A549 (cell line): ENCODE results near the gene LIPE.

Source experiments
- EP300 ChIP-seq, 2 experiments: fragments of >200 bp; sonication (Bioruptor Twin); formaldehyde crosslinking; IDR thresholded peaks; 2 replicates in 1 of 2; 3 replicates in 1 of 2; pipeline ENCODE4 v1.6.1; 2016 to 2017
- HES2 ChIP-seq: fragments of >200 bp; sonication (Bioruptor Twin); formaldehyde crosslinking; IDR thresholded peaks from 2 replicates; pipeline ENCODE4 v1.6.1; 2016
- POLR2A ChIP-seq: IDR thresholded peaks from 2 replicates; pipeline ENCODE4 v1.6.1; 2012; ENCODE audit warnings: mild to moderate bottlenecking, low read length
- REST ChIP-seq: fragments of 200-600 bp; sonication (generic); IDR thresholded peaks from 2 replicates; pipeline ENCODE4 v1.6.1; 2016; ENCODE audit warnings: antibody characterized with exemption, mild to moderate bottlenecking, moderate library complexity
- SMC3 ChIP-seq: fragments of >200 bp; sonication (Bioruptor Twin); formaldehyde crosslinking; IDR thresholded peaks from 3 replicates; pipeline ENCODE4 v1.6.1; 2018; ENCODE audit warnings: inconsistent platforms
- SREBF2 ChIP-seq: fragments of 450-650 bp; IDR thresholded peaks from 2 replicates; pipeline ENCODE4 v1.6.1; 2014; ENCODE audit warnings: mild to moderate bottlenecking, moderate library complexity
- TF ChIP-seq, protein P1 (sequence below): fragments of >200 bp; sonication (Bioruptor Twin); formaldehyde crosslinking; IDR thresholded peaks from 3 replicates; pipeline ENCODE4 v1.5.1; 2016
- TF ChIP-seq, protein P2 (sequence below): IDR thresholded peaks from 2 replicates; pipeline ENCODE4 v1.6.1; 2012

GRCh38 chr19:42433503-42434260 lies 6.5 kb upstream of the LIPE start:
- TF ChIP-seq, protein P1, sequence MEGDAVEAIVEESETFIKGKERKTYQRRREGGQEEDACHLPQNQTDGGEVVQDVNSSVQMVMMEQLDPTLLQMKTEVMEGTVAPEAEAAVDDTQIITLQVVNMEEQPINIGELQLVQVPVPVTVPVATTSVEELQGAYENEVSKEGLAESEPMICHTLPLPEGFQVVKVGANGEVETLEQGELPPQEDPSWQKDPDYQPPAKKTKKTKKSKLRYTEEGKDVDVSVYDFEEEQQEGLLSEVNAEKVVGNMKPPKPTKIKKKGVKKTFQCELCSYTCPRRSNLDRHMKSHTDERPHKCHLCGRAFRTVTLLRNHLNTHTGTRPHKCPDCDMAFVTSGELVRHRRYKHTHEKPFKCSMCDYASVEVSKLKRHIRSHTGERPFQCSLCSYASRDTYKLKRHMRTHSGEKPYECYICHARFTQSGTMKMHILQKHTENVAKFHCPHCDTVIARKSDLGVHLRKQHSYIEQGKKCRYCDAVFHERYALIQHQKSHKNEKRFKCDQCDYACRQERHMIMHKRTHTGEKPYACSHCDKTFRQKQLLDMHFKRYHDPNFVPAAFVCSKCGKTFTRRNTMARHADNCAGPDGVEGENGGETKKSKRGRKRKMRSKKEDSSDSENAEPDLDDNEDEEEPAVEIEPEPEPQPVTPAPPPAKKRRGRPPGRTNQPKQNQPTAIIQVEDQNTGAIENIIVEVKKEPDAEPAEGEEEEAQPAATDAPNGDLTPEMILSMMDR, result peak; percentile 99
- TF ChIP-seq SREBF2, result no peak
- TF ChIP-seq HES2, result no peak
- TF ChIP-seq POLR2A, result no peak
- TF ChIP-seq REST, result no peak
- TF ChIP-seq, protein P2, sequence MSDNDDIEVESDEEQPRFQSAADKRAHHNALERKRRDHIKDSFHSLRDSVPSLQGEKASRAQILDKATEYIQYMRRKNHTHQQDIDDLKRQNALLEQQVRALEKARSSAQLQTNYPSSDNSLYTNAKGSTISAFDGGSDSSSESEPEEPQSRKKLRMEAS, result peak; percentile 32; the same call in 1 of the 2 replicates
- TF ChIP-seq SMC3, result peak; percentile 74
- no peak for TF ChIP-seq EP300 (IDR thresholded peaks at IDR 0.05)
